Measurements from ENCODE around the gene PRPF31.

The PRPF31 gene

DNA sequence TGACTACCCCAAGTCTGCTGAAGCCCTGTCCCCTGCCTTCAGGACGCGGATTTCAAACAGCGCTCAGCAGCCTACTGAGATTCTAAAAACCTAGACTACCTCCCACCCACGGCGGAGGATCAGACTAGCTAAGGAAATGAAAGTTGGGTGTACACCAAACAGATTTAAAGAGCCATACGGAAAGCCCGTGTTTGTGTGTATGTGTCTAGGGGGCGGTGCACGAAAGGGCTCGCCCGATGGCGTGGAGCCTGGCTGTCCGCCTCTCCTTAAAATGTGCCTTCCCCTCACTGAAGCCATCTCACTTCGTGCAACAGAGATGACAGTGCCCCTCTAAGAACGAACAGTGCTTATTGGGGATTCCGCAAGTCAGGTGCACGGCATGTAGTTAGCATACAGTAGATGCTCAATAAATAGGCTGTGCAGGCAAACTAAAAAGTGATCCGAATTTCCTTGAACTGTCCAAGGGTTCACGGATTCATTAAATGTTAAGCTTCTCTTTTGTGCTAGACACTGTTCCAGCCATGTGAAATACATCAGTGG is 43.3 kb downstream of the PRPF31 start:
- no peak for DNase-seq (ENCODE audit: low read depth)
- TF ChIP-seq, protein P1, sequence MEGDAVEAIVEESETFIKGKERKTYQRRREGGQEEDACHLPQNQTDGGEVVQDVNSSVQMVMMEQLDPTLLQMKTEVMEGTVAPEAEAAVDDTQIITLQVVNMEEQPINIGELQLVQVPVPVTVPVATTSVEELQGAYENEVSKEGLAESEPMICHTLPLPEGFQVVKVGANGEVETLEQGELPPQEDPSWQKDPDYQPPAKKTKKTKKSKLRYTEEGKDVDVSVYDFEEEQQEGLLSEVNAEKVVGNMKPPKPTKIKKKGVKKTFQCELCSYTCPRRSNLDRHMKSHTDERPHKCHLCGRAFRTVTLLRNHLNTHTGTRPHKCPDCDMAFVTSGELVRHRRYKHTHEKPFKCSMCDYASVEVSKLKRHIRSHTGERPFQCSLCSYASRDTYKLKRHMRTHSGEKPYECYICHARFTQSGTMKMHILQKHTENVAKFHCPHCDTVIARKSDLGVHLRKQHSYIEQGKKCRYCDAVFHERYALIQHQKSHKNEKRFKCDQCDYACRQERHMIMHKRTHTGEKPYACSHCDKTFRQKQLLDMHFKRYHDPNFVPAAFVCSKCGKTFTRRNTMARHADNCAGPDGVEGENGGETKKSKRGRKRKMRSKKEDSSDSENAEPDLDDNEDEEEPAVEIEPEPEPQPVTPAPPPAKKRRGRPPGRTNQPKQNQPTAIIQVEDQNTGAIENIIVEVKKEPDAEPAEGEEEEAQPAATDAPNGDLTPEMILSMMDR (conservative IDR thresholded peaks at IDR 0.05; ENCODE audit: low read length): no peak
- peak overlapping the region; percentile 87 for H3K4me3 ChIP-seq (ENCODE audit: low read length)

- TF ChIP-seq, protein P1 (conservative IDR thresholded peaks at IDR 0.05; ENCODE audit: low read length): peak; percentile 23
- H3K4me3 ChIP-seq (ENCODE audit: low read length): peak within 1 kb of the TSS; percentile 87
Measured at GRCh38 chr19:54159352-54160181, 44.0 kb downstream of the PRPF31 start, which contains the start of gene LENG1. Gene LENG1, minus strand, starts transcription at chr19:54159721. Its CDS starts 26 bp downstream, at chr19:54159695.

DNA sequence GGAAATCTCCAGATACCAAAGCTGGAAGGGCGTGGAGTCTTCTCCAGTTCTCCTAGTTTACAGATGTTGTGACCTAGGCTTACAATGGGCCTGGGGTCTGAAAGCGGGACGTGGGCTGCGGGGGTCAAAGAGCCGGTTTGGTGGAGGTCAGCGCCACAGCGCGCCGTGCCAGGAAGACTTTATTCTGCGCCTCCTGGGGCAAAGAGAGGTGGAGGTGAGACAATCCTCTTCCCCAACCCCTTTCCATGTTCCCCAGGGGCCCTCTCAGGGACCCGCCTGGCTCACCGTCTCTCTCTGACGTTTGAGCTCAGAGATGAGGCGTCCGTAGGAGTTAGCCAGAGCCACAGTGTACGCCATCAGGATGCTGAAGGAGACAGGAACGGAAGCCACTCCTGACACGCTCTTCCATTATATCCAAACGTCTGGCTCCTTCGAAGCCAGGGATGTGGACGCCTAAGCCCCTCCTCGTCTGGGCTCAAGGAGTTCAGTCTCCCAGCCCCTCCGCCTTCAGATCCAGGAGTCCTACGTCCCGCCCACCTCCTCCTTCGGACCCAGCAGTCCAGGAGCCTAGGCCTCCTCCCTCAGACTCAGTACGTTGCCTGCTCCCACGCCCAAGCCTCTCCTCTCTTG is 44.7 kb downstream of the PRPF31 start:
- H3K4me3 ChIP-seq (ENCODE audit: low read length): peak overlapping the region; percentile 72
- DNase-seq (ENCODE audit: low read depth): no peak
- TF ChIP-seq, protein P1 (conservative IDR thresholded peaks at IDR 0.05; ENCODE audit: low read length): no peak

More at GRCh38 chr19:54159352-54160181, 44.0 kb downstream of the PRPF31 start, which contains the start of gene LENG1:
- DNase-seq (ENCODE audit: low read depth): peak; percentile 100

- TF ChIP-seq, protein P1 (conservative IDR thresholded peaks at IDR 0.05; ENCODE audit: low read length): no peak
- H3K4me3 ChIP-seq (ENCODE audit: low read length): peak overlapping the region; percentile 72
- no peak for DNase-seq (ENCODE audit: low read depth)
Measured at GRCh38 chr19:54160854-54161253, 45.3 kb downstream of the PRPF31 start.

DNA sequence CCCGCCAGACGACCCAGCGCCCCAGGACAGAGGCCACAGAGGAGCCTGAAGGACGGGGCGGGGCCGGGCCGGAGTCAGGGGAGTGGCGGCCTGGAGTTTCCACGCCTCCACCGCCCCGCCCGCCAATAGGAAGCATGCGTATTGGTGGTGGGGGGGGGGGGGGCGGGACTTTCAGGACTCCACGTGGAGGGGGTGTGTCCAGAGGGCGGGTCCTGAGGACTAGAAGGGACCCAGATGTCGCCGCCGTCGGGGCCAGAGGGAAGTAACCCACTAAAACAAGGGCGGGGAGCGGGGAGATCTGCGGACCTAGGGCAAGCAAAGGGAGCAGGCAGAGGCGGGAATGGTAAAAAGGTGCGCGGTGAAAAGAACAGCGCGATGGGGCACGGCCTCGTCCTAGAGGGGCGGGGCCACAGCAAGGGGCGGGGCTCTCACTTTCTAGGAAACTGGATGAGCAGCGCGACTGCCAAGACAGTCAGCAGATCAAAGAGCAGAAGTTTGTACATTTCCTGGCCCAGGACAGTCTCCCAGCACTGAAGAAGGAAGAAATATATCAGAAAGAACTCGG is 46.8 kb downstream of the PRPF31 start:
- peak overlapping the region; percentile 65 for H3K4me3 ChIP-seq (ENCODE audit: low read length)
- TF ChIP-seq, protein P1 (conservative IDR thresholded peaks at IDR 0.05; ENCODE audit: low read length): no peak
- peak; percentile 67 for DNase-seq (ENCODE audit: low read depth)

DNA sequence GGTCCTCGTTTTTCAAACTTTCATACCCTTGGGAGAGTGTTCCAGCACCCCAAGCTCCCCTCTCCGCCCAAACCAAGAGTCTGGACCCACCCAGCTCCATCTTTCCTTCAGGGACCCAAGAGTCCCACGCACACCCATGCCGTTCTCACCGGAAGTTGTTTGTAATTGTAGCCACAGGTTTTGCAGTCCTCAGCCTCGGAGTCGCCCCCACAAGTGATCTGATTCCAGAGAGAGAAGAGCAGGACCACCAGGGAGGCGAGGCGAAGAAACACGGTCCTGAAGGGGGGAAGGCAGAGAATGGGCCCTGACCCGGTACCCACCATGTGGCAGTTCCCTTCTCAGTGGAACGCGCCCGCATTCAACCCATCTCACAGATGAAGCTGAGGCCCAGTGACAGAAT is 47.3 kb downstream of the PRPF31 start:
- TF ChIP-seq, protein P1 (conservative IDR thresholded peaks at IDR 0.05; ENCODE audit: low read length): no peak
- DNase-seq (ENCODE audit: low read depth): no peak
- H3K4me3 ChIP-seq (ENCODE audit: low read length): peak overlapping the region; percentile 65
